Cortex of kidney (tissue), 1 donor: ENCODE results near the gene TTC28.

ENCODE experiments used
- DNase-seq: peaks from one replicate; lab custom pipeline; 2025; lab: John Stamatoyannopoulos, UW

Gene TTC28

DNA sequence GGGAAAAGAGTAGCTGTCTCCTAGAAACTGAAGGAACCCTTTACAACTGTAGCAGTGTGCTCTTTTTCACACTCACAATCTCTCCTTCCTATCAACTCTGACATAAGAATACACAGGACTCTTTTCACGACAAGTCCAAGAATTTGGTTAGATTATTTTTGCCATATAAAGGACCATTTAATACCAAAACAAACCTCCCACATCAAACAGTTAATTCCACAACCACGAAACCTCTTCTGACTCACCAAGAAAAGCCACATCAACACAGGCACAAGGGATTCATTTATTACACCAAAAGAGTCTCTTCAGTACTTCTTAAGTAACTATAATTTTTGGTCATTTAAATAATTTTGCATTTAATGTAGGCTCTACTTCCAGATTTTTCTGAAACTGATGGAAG is 538.0 kb downstream of the TTC28 start:
- DNase-seq: no peak

- DNase-seq: no peak
These were observed 539.7 kb downstream of the TTC28 start for GRCh38 chr22:28139961-28140360.

- DNase-seq: no peak
These were observed 540.1 kb downstream of the TTC28 start for GRCh38 chr22:28139516-28139915.

- DNase-seq: no peak
These were observed 542.6 kb downstream of the TTC28 start for GRCh38 chr22:28137036-28137435.

DNA sequence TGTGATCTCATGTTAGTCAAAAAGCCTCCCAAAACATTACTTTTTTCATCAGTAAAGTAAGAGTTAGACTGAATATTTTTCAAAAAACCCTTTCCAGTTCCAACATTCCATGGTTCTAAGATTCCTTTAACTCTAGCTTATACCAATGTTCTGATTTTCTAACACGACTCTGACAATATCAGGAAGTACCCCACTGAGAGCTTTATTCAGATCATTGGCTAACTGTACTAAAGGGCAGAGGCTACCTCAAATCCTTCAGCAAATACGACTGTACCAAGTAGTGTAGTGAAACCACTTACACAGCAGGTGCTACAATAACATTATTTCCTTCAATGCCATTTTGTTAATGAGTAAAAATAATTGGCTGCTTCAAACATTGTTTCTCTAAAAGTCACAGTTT is 547.2 kb downstream of the TTC28 start:
- DNase-seq: no peak

GRCh38 chr22:28129319-28129962 is 550.2 kb downstream of the TTC28 start:
- DNase-seq: no peak

GRCh38 chr22:28128827-28129226 is 550.8 kb downstream of the TTC28 start:
- no peak for DNase-seq

- DNase-seq: no peak
These were observed 553.8 kb downstream of the TTC28 start for GRCh38 chr22:28125799-28126198.

- no peak for DNase-seq
These were observed 555.5 kb downstream of the TTC28 start for GRCh38 chr22:28123989-28124766.

GRCh38 chr22:28120691-28121592 is 558.7 kb downstream of the TTC28 start:
- DNase-seq: no peak

- no peak for DNase-seq
These were observed 560.5 kb downstream of the TTC28 start for GRCh38 chr22:28118957-28119631.

GRCh38 chr22:28116219-28116673 is 563.4 kb downstream of the TTC28 start:
- DNase-seq: no peak

GRCh38 chr22:28115426-28115825 is 564.2 kb downstream of the TTC28 start:
- DNase-seq: no peak

- DNase-seq: no peak
These were observed 567.0 kb downstream of the TTC28 start for GRCh38 chr22:28112548-28113043.

GRCh38 chr22:28112190-28112544 is 567.5 kb downstream of the TTC28 start:
- no peak for DNase-seq

GRCh38 chr22:28111501-28112189 is 568.0 kb downstream of the TTC28 start:
- no peak for DNase-seq

DNA sequence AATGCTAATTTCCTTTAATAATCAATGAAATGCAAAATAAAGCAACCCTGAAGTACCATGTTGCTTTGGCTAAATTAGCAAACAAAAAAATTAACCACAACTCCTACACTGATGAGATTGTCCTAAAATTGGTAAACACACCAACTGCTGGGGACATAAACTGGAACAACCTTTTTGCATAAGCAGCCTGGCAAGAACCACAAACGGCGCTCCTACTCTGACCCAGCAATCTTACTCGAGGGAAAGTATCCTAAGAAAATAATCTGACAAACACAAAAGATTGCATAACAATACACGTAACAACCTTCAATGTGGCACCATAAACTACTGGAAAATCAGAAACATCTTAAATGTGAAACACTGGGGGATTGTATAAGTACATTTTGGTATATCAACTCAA is 570.8 kb downstream of the TTC28 start:
- DNase-seq: no peak

- DNase-seq: no peak
These were observed 573.0 kb downstream of the TTC28 start for GRCh38 chr22:28106617-28107016.

GRCh38 chr22:28105988-28106387 is 573.7 kb downstream of the TTC28 start:
- no peak for DNase-seq

DNA sequence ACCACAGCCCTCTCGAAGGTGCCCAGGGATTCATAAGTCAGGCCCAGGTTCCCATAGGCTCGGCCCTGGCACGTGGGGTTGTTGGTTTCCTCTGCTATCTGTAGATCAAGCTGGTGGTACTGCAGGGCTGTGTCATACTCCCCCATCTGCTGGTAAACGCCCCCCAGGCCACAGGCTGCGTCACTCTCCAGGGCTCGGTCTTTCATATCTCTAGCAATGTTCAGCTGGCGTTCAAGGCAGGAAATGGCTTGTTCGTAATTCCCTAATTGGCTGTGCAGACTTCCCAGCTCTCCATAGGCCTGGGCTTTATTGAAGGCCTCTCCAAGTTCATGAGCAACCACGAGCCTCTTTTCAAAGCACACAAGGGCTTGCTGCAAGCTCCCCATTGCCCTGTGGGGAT is 574.2 kb downstream of the TTC28 start:
- no peak for DNase-seq

DNA sequence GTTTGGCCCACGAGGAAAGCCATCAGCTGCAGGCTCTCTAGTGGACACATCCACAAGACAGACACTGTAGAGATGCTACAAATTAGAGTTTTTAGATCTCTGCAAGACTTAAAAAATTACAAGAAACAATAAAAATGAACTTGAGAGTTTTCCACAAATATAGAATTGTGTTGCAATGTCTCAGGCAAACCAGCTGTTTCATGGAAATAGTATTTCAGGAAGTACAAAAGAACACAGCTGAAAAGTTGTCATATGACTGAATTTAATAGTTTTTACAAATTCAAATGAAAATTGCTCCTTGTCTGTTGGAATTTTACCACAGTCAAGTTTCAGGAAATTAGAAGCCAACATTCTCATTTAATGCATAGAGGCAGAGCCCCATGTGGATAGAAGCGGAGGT is 576.0 kb downstream of the TTC28 start:
- DNase-seq: no peak
